ENCODE results near the gene EN2.

GRCh38 chr7:155418941-155419755, 38.8 kb upstream of the EN2 start:
- TF ChIP-seq TCF7L2 (IDR thresholded peaks at IDR 0.05; ENCODE audit: low read depth, low read length) (no peak), JUNB (CRISPR knock-in tag; IDR thresholded peaks at IDR 0.05; ENCODE audit: borderline replicate concordance) (no peak), ZNF136 (CRISPR knock-in tag; IDR thresholded peaks at IDR 0.05; ENCODE audit: low read depth) (no peak), ZFX (CRISPR knock-in tag; IDR thresholded peaks at IDR 0.05; ENCODE audit: low read depth) (no peak), GPBP1L1 (CRISPR knock-in tag; IDR thresholded peaks at IDR 0.05) (no peak), MIER3 (CRISPR knock-in tag; IDR thresholded peaks at IDR 0.05; ENCODE audit: borderline replicate concordance) (no peak), ZNF138 (CRISPR knock-in tag; IDR thresholded peaks at IDR 0.05; ENCODE audit: low read depth) (no peak), ELF4 (CRISPR knock-in tag; IDR thresholded peaks at IDR 0.05; ENCODE audit: borderline replicate concordance) (no peak), KAT2B (IDR thresholded peaks at IDR 0.05; ENCODE audit: borderline replicate concordance, low read depth, low read length) (no peak), REST (IDR thresholded peaks at IDR 0.05; ENCODE audit: borderline replicate concordance in 1 of 2, low read depth in 1 of 2, low read length in 2 of 2) (no peak), FOXJ3 (CRISPR knock-in tag; IDR thresholded peaks at IDR 0.05; ENCODE audit: borderline replicate concordance) (no peak), ZNF710 (CRISPR knock-in tag; IDR thresholded peaks at IDR 0.05; ENCODE audit: borderline replicate concordance) (no peak), ZFP1 (CRISPR knock-in tag; IDR thresholded peaks at IDR 0.05) (no peak), FOXA1 (IDR thresholded peaks at IDR 0.05) (no peak), FOXA1 (CRISPR knock-in tag; IDR thresholded peaks at IDR 0.05) (no peak)

Measured in HepG2 (cell line).